Ammon's horn (tissue), 1 donor: ENCODE results near the gene GOLT1A.

Experiments
- DNase-seq: peaks from one replicate; pipeline ENCODE4 v3.0.0-alpha.2; 2016; ENCODE audit warnings: low spot score

The GOLT1A gene

GRCh38 chr1:204154568-204155255 lies 59.1 kb downstream of the GOLT1A start:
- DNase-seq: no peak

GRCh38 chr1:204153667-204154066 lies 60.1 kb downstream of the GOLT1A start:
- DNase-seq: no peak

DNA sequence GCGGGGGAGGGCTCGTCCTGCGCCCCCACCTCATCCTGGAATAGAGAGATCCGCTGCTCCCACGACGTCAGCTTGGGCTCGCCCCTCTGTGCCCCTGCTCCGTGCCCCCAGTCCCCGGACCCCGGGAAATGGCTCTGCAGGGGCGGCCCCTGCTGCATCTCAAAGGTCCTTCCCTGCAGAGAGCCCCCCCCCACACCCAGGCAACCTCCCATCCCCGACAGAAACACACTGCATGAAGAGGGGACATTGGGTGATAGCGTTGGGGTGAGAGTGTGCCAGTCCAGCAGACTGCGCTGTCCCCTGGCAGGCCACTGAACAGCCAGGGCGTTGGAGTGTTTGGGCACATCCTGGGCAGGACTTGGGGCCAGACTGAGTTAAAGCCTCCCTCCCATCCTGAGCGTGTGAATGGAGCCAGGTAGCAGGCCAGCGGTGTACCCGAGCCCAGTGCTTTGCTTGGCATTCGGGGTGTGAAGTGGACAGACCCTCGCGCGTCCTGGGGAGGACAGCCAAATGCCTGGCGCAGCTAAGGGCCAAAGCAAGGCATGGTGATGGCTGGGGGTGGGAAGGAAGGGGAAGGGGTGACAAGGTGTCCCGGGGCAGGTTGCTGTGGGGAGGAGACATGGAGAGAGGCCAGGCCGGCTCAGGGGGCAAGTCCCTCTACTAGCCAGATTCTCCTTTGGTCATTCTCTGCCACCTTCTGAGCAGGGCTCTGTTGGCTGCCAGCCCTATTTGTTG lies 61.3 kb downstream of the GOLT1A start:
- DNase-seq: no peak

GRCh38 chr1:204151552-204152309 lies 62.1 kb downstream of the GOLT1A start, which contains the start of gene ETNK2:
Gene ETNK2 (minus strand): TSS chr1:204152044. CDS start chr1:204151852, 192 bp downstream.
- no peak for DNase-seq

DNA sequence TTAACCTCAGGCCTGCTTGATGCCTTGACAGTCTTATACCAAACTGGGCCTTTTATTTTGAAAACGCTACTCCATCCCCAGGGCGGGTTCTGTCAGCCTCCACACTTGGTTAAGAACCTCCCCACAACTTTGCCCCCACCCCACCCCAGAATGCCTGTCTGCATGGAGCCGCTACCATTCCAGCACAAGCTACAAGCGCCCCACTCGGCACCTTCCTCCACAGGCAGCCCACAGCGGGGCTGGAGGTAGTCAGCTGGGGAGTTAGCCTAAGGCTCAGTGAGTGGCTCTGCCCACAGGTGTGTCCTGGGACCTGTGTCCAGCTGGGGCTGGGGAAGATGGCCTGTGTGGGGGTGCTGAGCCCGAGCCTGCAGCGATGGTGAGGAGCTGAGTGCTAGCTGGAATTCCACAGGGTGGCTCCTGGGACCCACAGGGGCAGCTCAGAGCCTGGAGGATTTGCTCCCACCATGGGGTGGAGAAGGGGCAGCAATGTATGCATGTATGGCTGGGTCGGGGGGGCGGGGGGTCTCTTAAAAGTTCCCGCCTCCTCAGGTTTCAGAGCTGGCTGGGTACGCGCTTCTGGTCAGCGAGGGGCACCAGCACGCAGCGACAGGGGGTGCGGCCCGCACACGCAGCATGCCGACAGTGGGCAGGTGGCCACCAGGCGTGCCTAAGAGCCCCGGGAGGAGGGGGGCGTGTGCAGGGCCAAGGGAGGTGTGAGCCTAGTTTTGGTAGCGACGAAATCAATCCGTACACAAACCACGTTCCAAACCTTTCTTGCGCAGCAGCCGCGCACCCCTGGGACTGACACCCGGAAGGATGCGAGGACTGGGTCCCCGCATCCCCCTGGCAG lies 62.9 kb downstream of the GOLT1A start:
- no peak for DNase-seq

DNA sequence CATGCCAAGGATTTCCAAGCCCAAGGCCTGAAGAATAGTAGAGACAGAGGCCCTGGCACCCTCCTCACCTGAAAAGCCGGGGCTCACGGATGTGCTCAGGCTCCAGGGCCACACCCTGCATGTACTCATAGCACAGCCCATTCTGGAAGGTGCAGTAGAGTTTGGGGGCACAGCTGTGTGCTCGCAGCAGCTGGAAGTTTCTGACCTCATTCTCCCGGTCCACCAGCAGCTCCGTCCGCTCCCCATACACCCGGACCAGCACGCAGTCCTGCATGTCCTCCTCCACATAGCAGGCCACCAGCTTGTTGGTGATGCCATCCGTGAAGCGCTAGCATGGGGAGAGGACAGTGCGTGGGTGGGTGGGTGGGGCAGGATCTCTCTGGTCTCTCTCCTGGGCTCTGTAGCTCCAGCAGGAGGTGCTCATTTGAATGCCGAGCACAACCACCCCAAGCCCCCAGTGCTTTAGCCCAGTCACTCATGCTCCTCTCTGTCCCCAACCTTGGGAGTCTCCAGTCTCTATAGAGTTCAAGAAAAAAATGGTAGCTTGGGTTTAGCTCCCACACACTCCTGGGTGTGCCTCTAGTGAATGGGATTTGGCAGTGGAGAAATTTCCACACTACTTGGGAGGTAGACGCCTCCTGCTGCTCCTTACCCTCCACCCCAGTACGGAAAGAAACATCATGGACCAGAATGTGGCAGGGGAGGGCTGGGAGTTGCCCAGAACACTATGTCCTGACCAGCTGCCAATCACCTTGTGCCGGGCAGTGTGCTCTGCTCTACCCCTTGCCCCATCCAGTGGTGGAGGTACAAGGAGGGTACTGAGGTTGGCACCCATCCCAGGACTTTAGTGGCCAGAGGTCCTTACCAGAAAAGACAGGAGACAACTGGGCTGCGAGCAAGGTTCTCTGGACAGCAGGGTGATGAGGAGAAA lies 63.9 kb downstream of the GOLT1A start:
- DNase-seq: no peak

DNA sequence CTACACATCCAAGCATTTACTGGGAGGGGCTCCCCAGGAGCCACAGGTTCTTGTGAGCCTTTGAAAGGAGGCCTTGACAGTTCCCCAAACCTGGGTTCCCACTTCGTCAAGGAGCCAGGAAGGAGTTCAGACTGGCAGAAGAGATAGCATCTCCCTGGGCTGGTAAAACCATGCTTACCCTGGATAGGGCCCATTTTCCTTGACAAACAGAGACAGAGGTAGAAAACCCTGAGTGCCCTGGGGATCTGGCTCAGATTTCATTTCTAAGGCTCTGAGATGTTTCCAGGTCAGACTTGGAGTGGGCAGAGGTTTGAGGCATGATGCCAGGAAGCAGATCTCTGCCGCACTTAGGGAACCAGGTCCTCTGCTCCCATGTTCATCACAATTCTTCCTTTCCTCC lies 64.7 kb downstream of the GOLT1A start:
- DNase-seq: no peak
